ENCODE measurements around the gene HRH3. TPM values are rescaled to one million over a fixed set of nuclear protein-coding genes. Genes with fewer than 3 reads are reported as not detected.

HRH3 gene
- total RNA-seq, 1 donor = not detected

- TF ChIP-seq, protein P1, sequence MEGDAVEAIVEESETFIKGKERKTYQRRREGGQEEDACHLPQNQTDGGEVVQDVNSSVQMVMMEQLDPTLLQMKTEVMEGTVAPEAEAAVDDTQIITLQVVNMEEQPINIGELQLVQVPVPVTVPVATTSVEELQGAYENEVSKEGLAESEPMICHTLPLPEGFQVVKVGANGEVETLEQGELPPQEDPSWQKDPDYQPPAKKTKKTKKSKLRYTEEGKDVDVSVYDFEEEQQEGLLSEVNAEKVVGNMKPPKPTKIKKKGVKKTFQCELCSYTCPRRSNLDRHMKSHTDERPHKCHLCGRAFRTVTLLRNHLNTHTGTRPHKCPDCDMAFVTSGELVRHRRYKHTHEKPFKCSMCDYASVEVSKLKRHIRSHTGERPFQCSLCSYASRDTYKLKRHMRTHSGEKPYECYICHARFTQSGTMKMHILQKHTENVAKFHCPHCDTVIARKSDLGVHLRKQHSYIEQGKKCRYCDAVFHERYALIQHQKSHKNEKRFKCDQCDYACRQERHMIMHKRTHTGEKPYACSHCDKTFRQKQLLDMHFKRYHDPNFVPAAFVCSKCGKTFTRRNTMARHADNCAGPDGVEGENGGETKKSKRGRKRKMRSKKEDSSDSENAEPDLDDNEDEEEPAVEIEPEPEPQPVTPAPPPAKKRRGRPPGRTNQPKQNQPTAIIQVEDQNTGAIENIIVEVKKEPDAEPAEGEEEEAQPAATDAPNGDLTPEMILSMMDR (IDR thresholded peaks at IDR 0.05; ENCODE audit: extremely low read depth, low read depth, low read length) = no peak
- no peaks in the 10 kb centered on the region for H3K9me3 ChIP-seq (ENCODE audit: low read depth, low read length)
- peaks cover 21% of the 10 kb centered on the region for H4K20me1 ChIP-seq (ENCODE audit: insufficient read depth, low read length)
- H2AFZ ChIP-seq (ENCODE audit: low read length) = no peak overlapping the region
- peaks cover 6% of the 10 kb centered on the region for H3K4me1 ChIP-seq (ENCODE audit: insufficient read depth, low read length)
- no peak overlapping the region for H3K27ac ChIP-seq (ENCODE audit: low read depth, low read length)
- DNase-seq (ENCODE audit: insufficient read length, low spot score, missing footprints) = peak; percentile 78
- no peak overlapping the region for H3K4me2 ChIP-seq (ENCODE audit: insufficient read depth, low read length)
- no peaks in the 10 kb centered on the region for H3K79me2 ChIP-seq (ENCODE audit: insufficient read depth, low read length)
- H3K4me3 ChIP-seq (ENCODE audit: insufficient read depth, low read length) = no peak overlapping the region
- H3K36me3 ChIP-seq (ENCODE audit: insufficient read depth, low read length) = no peaks in the 10 kb centered on the region
- peaks cover 13% of the 10 kb centered on the region for H3K27me3 ChIP-seq (ENCODE audit: insufficient read depth, low read length)
Observed at GRCh38 chr20:62208061-62208794, 11.8 kb downstream of the HRH3 start.

DNA sequence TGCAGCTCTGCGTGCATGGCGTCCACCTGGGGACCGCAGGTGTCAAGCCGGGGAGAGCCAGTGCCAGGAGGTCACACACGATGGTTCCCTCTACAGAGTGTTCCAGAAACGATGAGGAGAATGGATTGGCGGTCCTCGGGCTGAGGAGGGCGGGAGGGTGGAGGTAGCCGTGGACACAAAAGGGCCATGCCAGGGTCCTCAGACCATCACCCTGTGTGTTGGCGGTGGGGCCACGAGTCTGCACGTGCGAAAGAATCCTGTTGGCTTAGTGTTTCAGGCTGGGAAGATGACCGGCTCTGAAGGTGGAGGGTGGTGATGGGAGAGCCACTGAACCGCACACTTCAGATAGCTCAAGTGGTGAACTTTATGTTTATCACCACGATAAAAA lies 13.7 kb downstream of the HRH3 start:
- H3K27ac ChIP-seq (ENCODE audit: low read depth, low read length) = no peak overlapping the region
- no peaks in the 10 kb centered on the region for H3K9me3 ChIP-seq (ENCODE audit: low read depth, low read length)
- H3K36me3 ChIP-seq (ENCODE audit: insufficient read depth, low read length) = peaks cover 6% of the 10 kb centered on the region
- no peak overlapping the region for H3K4me2 ChIP-seq (ENCODE audit: insufficient read depth, low read length)
- H2AFZ ChIP-seq (ENCODE audit: low read length) = no peak overlapping the region
- peaks cover 9% of the 10 kb centered on the region for H3K27me3 ChIP-seq (ENCODE audit: insufficient read depth, low read length)
- TF ChIP-seq, protein P1 (IDR thresholded peaks at IDR 0.05; ENCODE audit: extremely low read depth, low read depth, low read length) = no peak
- H3K4me3 ChIP-seq (ENCODE audit: insufficient read depth, low read length) = no peak overlapping the region
- no peaks in the 10 kb centered on the region for H3K79me2 ChIP-seq (ENCODE audit: insufficient read depth, low read length)
- H3K4me1 ChIP-seq (ENCODE audit: insufficient read depth, low read length) = peaks cover 21% of the 10 kb centered on the region
- DNase-seq (ENCODE audit: insufficient read length, low spot score, missing footprints) = peak; percentile 42
- peaks cover 31% of the 10 kb centered on the region for H4K20me1 ChIP-seq (ENCODE audit: insufficient read depth, low read length)

GRCh38 chr20:62205618-62206387 lies 14.3 kb downstream of the HRH3 start:
- no peak overlapping the region for H3K27ac ChIP-seq (ENCODE audit: low read depth, low read length)
- H3K4me2 ChIP-seq (ENCODE audit: insufficient read depth, low read length) = no peak overlapping the region
- DNase-seq (ENCODE audit: insufficient read length, low spot score, missing footprints) = peak; percentile 71
- no peaks in the 10 kb centered on the region for H3K9me3 ChIP-seq (ENCODE audit: low read depth, low read length)
- H3K27me3 ChIP-seq (ENCODE audit: insufficient read depth, low read length) = peaks cover 9% of the 10 kb centered on the region
- H4K20me1 ChIP-seq (ENCODE audit: insufficient read depth, low read length) = peaks cover 31% of the 10 kb centered on the region
- H3K79me2 ChIP-seq (ENCODE audit: insufficient read depth, low read length) = no peaks in the 10 kb centered on the region
- H2AFZ ChIP-seq (ENCODE audit: low read length) = no peak overlapping the region
- TF ChIP-seq, protein P1 (IDR thresholded peaks at IDR 0.05; ENCODE audit: extremely low read depth, low read depth, low read length) = no peak
- peaks cover 21% of the 10 kb centered on the region for H3K4me1 ChIP-seq (ENCODE audit: insufficient read depth, low read length)
- H3K4me3 ChIP-seq (ENCODE audit: insufficient read depth, low read length) = no peak overlapping the region
- peaks cover 9% of the 10 kb centered on the region for H3K36me3 ChIP-seq (ENCODE audit: insufficient read depth, low read length)

All from osteoblast (primary cell).